Neural cell (in vitro differentiated cells): ENCODE results near the gene OR8J3.

Experiments
- EP300 ChIP-seq: fragments of 450-650 bp; conservative IDR thresholded peaks from 2 replicates; pipeline ENCODE4 v1.6.1; 2014; ENCODE audit warnings: antibody characterized with exemption, mild to moderate bottlenecking, moderate library complexity; ENCODE audit not compliant: poor library complexity, severe bottlenecking
- EZH2 ChIP-seq: fragments of 200-600, 300-800 bp; shearing (Covaris generic), sonication (generic); IDR thresholded peaks from 2 replicates; pipeline ENCODE4 v1.6.1; 2014; ENCODE audit warnings: antibody characterized with exemption, low read length, borderline replicate concordance, mild to moderate bottlenecking; ENCODE audit not compliant: insufficient read depth, poor library complexity, severe bottlenecking
- MXI1 ChIP-seq: fragments of 450-650 bp; conservative IDR thresholded peaks from 2 replicates; pipeline ENCODE4 v1.6.1; 2014; ENCODE audit warnings: antibody characterized with exemption, mild to moderate bottlenecking; ENCODE audit not compliant: poor library complexity, severe bottlenecking
- POLR2AphosphoS5 ChIP-seq: IDR thresholded peaks from 2 replicates; pipeline ENCODE4 v1.6.1; 2012
- RAD21 ChIP-seq: fragments of 450-650 bp; conservative IDR thresholded peaks from 2 replicates; pipeline ENCODE4 v1.6.1; 2014; ENCODE audit warnings: antibody characterized with exemption, mild to moderate bottlenecking, moderate library complexity
- SMC3 ChIP-seq: fragments of 450-650 bp; conservative IDR thresholded peaks from 2 replicates; pipeline ENCODE4 v1.6.1; 2014; ENCODE audit warnings: antibody characterized with exemption, mild to moderate bottlenecking, moderate library complexity; ENCODE audit not compliant: poor library complexity
- TF ChIP-seq, protein P1 (sequence below): fragments of 450-650 bp; IDR thresholded peaks from 2 replicates; pipeline ENCODE4 v1.5.1; 2014; ENCODE audit warnings: antibody characterized with exemption, mild to moderate bottlenecking, moderate library complexity; ENCODE audit not compliant: poor library complexity, severe bottlenecking
- TF ChIP-seq, protein P2 (sequence below): IDR thresholded peaks from 2 replicates; pipeline ENCODE4 v1.6.1; 2012; ENCODE audit warnings: borderline replicate concordance

- TF ChIP-seq, protein P1, sequence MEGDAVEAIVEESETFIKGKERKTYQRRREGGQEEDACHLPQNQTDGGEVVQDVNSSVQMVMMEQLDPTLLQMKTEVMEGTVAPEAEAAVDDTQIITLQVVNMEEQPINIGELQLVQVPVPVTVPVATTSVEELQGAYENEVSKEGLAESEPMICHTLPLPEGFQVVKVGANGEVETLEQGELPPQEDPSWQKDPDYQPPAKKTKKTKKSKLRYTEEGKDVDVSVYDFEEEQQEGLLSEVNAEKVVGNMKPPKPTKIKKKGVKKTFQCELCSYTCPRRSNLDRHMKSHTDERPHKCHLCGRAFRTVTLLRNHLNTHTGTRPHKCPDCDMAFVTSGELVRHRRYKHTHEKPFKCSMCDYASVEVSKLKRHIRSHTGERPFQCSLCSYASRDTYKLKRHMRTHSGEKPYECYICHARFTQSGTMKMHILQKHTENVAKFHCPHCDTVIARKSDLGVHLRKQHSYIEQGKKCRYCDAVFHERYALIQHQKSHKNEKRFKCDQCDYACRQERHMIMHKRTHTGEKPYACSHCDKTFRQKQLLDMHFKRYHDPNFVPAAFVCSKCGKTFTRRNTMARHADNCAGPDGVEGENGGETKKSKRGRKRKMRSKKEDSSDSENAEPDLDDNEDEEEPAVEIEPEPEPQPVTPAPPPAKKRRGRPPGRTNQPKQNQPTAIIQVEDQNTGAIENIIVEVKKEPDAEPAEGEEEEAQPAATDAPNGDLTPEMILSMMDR: no peak
- no peak for TF ChIP-seq POLR2AphosphoS5
- TF ChIP-seq RAD21: no peak
- no peak for TF ChIP-seq SMC3
- TF ChIP-seq EZH2: no peak
- no peak for TF ChIP-seq EP300
- TF ChIP-seq, protein P2, sequence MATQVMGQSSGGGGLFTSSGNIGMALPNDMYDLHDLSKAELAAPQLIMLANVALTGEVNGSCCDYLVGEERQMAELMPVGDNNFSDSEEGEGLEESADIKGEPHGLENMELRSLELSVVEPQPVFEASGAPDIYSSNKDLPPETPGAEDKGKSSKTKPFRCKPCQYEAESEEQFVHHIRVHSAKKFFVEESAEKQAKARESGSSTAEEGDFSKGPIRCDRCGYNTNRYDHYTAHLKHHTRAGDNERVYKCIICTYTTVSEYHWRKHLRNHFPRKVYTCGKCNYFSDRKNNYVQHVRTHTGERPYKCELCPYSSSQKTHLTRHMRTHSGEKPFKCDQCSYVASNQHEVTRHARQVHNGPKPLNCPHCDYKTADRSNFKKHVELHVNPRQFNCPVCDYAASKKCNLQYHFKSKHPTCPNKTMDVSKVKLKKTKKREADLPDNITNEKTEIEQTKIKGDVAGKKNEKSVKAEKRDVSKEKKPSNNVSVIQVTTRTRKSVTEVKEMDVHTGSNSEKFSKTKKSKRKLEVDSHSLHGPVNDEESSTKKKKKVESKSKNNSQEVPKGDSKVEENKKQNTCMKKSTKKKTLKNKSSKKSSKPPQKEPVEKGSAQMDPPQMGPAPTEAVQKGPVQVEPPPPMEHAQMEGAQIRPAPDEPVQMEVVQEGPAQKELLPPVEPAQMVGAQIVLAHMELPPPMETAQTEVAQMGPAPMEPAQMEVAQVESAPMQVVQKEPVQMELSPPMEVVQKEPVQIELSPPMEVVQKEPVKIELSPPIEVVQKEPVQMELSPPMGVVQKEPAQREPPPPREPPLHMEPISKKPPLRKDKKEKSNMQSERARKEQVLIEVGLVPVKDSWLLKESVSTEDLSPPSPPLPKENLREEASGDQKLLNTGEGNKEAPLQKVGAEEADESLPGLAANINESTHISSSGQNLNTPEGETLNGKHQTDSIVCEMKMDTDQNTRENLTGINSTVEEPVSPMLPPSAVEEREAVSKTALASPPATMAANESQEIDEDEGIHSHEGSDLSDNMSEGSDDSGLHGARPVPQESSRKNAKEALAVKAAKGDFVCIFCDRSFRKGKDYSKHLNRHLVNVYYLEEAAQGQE: no peak
- no peak for TF ChIP-seq MXI1
Measured at GRCh38 chr11:56093008-56093407, 47.0 kb downstream of the OR8J3 start, which contains the start of gene OR8I2.
